Naive thymus-derived CD4-positive, alpha-beta T cell (primary cell): Measurements from ENCODE around the gene SH3D19. TPM values are rescaled to one million over a fixed set of nuclear protein-coding genes. Genes with fewer than 3 reads are reported as not detected.

Source experiments
- ATAC-seq: fragments of 150-1000 bp; cut with Tn5 transposase; 2 replicates; pipeline ENCODE4 v1.10.0; 2021; ENCODE audit warnings: mild to moderate bottlenecking, moderate library complexity
- CTCF ChIA-PET: fragments of 350-600 bp; sonication (Branson Sonifier 250); formaldehyde crosslinking; loops from one replicate; lab custom pipeline; 2021; ENCODE audit warnings: antibody characterized with exemption; lab: Charles Lee
- POLR2A ChIA-PET: fragments of 350-600 bp; sonication (Branson Sonifier 250); formaldehyde crosslinking; loops from one replicate; lab custom pipeline; 2021; ENCODE audit warnings: antibody characterized with exemption, inconsistent platforms; lab: Charles Lee
- DNase-seq, 9 donors: peaks; one replicate each; pipeline versions ENCODE4 v3.0.0 to v3.0.0-alpha.2; 2020 to 2022; ENCODE audit warnings: mixed read lengths in 1 of 9
- H3K27ac ChIP-seq: one replicate; pipeline ENCODE4 v1.7.0; 2013; ENCODE audit warnings: mild to moderate bottlenecking, low read depth, low read length, moderate library complexity
- H3K27me3 ChIP-seq, 2 donors: one replicate each; pipeline ENCODE4 v1.7.0; 2013; ENCODE audit warnings: low read length in 2 of 2, mild to moderate bottlenecking in 2 of 2, moderate library complexity in 2 of 2; ENCODE audit not compliant: control insufficient read depth in 2 of 2, insufficient read depth in 2 of 2
- H3K36me3 ChIP-seq, 3 experiments: 1 replicate in 2 of 3; 2 replicates in 1 of 3; pipeline ENCODE4 v1.7.0; 2013; ENCODE audit warnings: low read length in 3 of 3, mild to moderate bottlenecking in 3 of 3, moderate library complexity in 1 of 3; ENCODE audit not compliant: insufficient read depth in 3 of 3, control insufficient read depth in 2 of 3
- H3K4me1 ChIP-seq, 2 donors: one replicate each; pipeline ENCODE4 v1.7.0; 2013; ENCODE audit warnings: low read length in 2 of 2, mild to moderate bottlenecking in 2 of 2, moderate library complexity in 1 of 2; ENCODE audit not compliant: control insufficient read depth in 2 of 2, insufficient read depth in 2 of 2
- H3K4me3 ChIP-seq: 2 replicates; pipeline ENCODE4 v1.7.0; 2013; ENCODE audit warnings: mild to moderate bottlenecking, low read length
- H3K9me3 ChIP-seq, 3 experiments: 1 replicate in 2 of 3; 2 replicates in 1 of 3; pipeline ENCODE4 v1.7.0; 2013; ENCODE audit warnings: low read length in 3 of 3; ENCODE audit not compliant: control insufficient read depth in 2 of 3
- H3K27ac Mint-ChIP-seq, 9 donors: one replicate each; pipeline ENCODE4 v1.8.0; 2020 to 2022; ENCODE audit warnings: mixed read lengths in 9 of 9, mild to moderate bottlenecking in 8 of 9, moderate library complexity in 5 of 9, inconsistent platforms in 2 of 9
- H3K27me3 Mint-ChIP-seq, 5 donors: one replicate each; pipeline ENCODE4 v1.8.0; 2021 to 2022; ENCODE audit warnings: mixed read lengths in 5 of 5, mild to moderate bottlenecking in 1 of 5
- H3K36me3 Mint-ChIP-seq, 5 donors: one replicate each; pipeline ENCODE4 v1.8.0; 2020 to 2022; ENCODE audit warnings: mixed read lengths in 5 of 5, mild to moderate bottlenecking in 3 of 5, inconsistent platforms in 1 of 5
- H3K4me1 Mint-ChIP-seq, 7 donors: one replicate each; pipeline ENCODE4 v1.8.0; 2020 to 2022; ENCODE audit warnings: mixed read lengths in 7 of 7, mild to moderate bottlenecking in 3 of 7, inconsistent platforms in 1 of 7
- H3K4me3 Mint-ChIP-seq, 10 donors: one replicate each; pipeline ENCODE4 v1.8.0; 2020 to 2022; ENCODE audit warnings: mild to moderate bottlenecking in 10 of 10, mixed read lengths in 10 of 10, moderate library complexity in 6 of 10, inconsistent platforms in 2 of 10
- H3K9me3 Mint-ChIP-seq, 11 donors: one replicate each; pipeline ENCODE4 v1.8.0; 2020 to 2022; ENCODE audit warnings: mixed read lengths in 11 of 11, mild to moderate bottlenecking in 4 of 11, inconsistent platforms in 1 of 11, moderate library complexity in 1 of 11
- intact Hi-C, 2 donors: fragments of 100-400 bp; cut with micrococcal nuclease; formaldehyde crosslinking; loops; one replicate each; pipeline ENCODE4 v1.15.1; 2023
- polyA plus RNA-seq, 2 donors: library from polyadenylated mRNA; unstranded; fragments of 300-500 nt; fragmentation: Illumina TruSeq; gene quantifications; one replicate each; pipeline ENCODE4 v1.2.3, GENCODE V29; 2021
- total RNA-seq, 6 experiments: library from RNA in 5 of 6; stranded (reverse) in 5 of 6; gene quantifications; 1 replicate in 5 of 6; 2 replicates in 1 of 6; pipeline ENCODE4 v1.2.3 and lab custom pipeline; 2021 to 2026

The SH3D19 gene
- total and polyA plus RNA-seq, 7 experiments from 2014 or later = 0.66 to 1.8 (median 1.0) TPM; not detected in 2

- Mint-ChIP-seq H3K4me3 (no peak overlapping the region), H3K4me1 (peaks cover 0 to 10% (median 0%) of the 10 kb centered on the region in 7 donors), H3K9me3 (peaks cover 0 to 7% (median 0%) of the 10 kb centered on the region in 11 donors), H3K36me3 (no peaks in the 10 kb centered on the region), H3K27me3 (peaks cover 30 to 63% (median 43%) of the 10 kb centered on the region in 5 donors), H3K27ac (no peak overlapping the region)
- no peaks in the 10 kb centered on the region for H3K4me1 ChIP-seq
- H3K9me3 ChIP-seq = no peaks in the 10 kb centered on the region
- H3K27ac ChIP-seq = no peak overlapping the region
- H3K27me3 ChIP-seq = no peaks in the 10 kb centered on the region
- ChIA-PET POLR2A (no interaction called here), CTCF (no interaction called here)
- H3K36me3 ChIP-seq = no peaks in the 10 kb centered on the region
- DNase-seq = no peak
- intact Hi-C loops = no loop called here
- no peak overlapping the region for H3K4me3 ChIP-seq
- ATAC-seq = no peak
Measured at GRCh38 chr4:151219091-151219490, 106.3 kb downstream of the SH3D19 start.

GRCh38 chr4:151218343-151218742 lies 107.1 kb downstream of the SH3D19 start:
- intact Hi-C loops = no loop called here
- Histone ChIP-seq H3K27me3 (no peaks in the 10 kb centered on the region), H3K9me3 (no peaks in the 10 kb centered on the region), H3K4me3 (no peak overlapping the region), H3K4me1 (no peaks in the 10 kb centered on the region), H3K27ac (no peak overlapping the region), H3K36me3 (no peaks in the 10 kb centered on the region)
- no peaks in the 10 kb centered on the region for H3K36me3 Mint-ChIP-seq
- peaks cover 0 to 10% (median 0%) of the 10 kb centered on the region in 7 donors for H3K4me1 Mint-ChIP-seq
- H3K4me3 Mint-ChIP-seq = no peak overlapping the region
- H3K27me3 Mint-ChIP-seq = peaks cover 27 to 56% (median 36%) of the 10 kb centered on the region in 5 donors
- DNase-seq = no peak
- ChIA-PET CTCF (no interaction called here), POLR2A (no interaction called here)
- peaks cover 0 to 8% (median 0%) of the 10 kb centered on the region in 11 donors for H3K9me3 Mint-ChIP-seq
- no peak for ATAC-seq
- no peak overlapping the region for H3K27ac Mint-ChIP-seq

- Histone ChIP-seq H3K27me3 (no peaks in the 10 kb centered on the region), H3K36me3 (no peaks in the 10 kb centered on the region), H3K4me1 (no peaks in the 10 kb centered on the region), H3K9me3 (no peaks in the 10 kb centered on the region), H3K4me3 (no peak overlapping the region), H3K27ac (no peak overlapping the region)
- Mint-ChIP-seq H3K27me3 (peaks cover 26 to 48% (median 38%) of the 10 kb centered on the region in 5 donors), H3K4me1 (peaks cover 0 to 10% (median 0%) of the 10 kb centered on the region in 7 donors), H3K9me3 (peaks cover 0 to 15% (median 3%) of the 10 kb centered on the region in 11 donors), H3K27ac (no peak overlapping the region), H3K36me3 (no peaks in the 10 kb centered on the region), H3K4me3 (no peak overlapping the region)
- intact Hi-C loops = no loop called here
- ChIA-PET CTCF (no interaction called here), POLR2A (no interaction called here)
- DNase-seq = no peak
- no peak for ATAC-seq
Measured at GRCh38 chr4:151217326-151217725, 108.1 kb downstream of the SH3D19 start.

- Histone ChIP-seq H3K4me1 (no peaks in the 10 kb centered on the region), H3K9me3 (no peaks in the 10 kb centered on the region), H3K36me3 (no peaks in the 10 kb centered on the region), H3K27ac (no peak overlapping the region), H3K4me3 (no peak overlapping the region), H3K27me3 (no peaks in the 10 kb centered on the region)
- H3K36me3 Mint-ChIP-seq = no peaks in the 10 kb centered on the region
- CTCF ChIA-PET = no interaction called here
- ATAC-seq = no peak
- peaks cover 18 to 38% (median 24%) of the 10 kb centered on the region in 5 donors for H3K27me3 Mint-ChIP-seq
- intact Hi-C loops = no loop called here
- DNase-seq = no peak
- H3K4me3 Mint-ChIP-seq = no peak overlapping the region
- POLR2A ChIA-PET = interaction anchor here (0.6 kb wide), 1 partner anchor 9 kb away, joined by 4 read pairs; no protein-coding TSS in a partner anchor
- peaks cover 0 to 15% (median 3%) of the 10 kb centered on the region in 11 donors for H3K9me3 Mint-ChIP-seq
- no peak overlapping the region for H3K27ac Mint-ChIP-seq
- peaks cover 0 to 9% (median 0%) of the 10 kb centered on the region in 7 donors for H3K4me1 Mint-ChIP-seq
Measured at GRCh38 chr4:151215295-151215694, 110.1 kb downstream of the SH3D19 start.

GRCh38 chr4:151207868-151208267 lies 117.5 kb downstream of the SH3D19 start:
- DNase-seq (no peak), ATAC-seq (no peak)
- Mint-ChIP-seq H3K9me3 (peaks cover 0 to 4% (median 0%) of the 10 kb centered on the region in 11 donors), H3K4me1 (no peaks in the 10 kb centered on the region), H3K4me3 (no peak overlapping the region), H3K27me3 (peaks cover 0 to 5% (median 0%) of the 10 kb centered on the region in 5 donors), H3K36me3 (no peaks in the 10 kb centered on the region), H3K27ac (no peak overlapping the region)
- no peak overlapping the region for H3K4me3 ChIP-seq
- ChIA-PET POLR2A (no interaction called here), CTCF (interaction anchor here (0.6 kb wide), 1 partner anchor 25 kb away, joined by 3 read pairs; no protein-coding TSS in a partner anchor)
- H3K27me3 ChIP-seq = no peaks in the 10 kb centered on the region
- H3K27ac ChIP-seq = no peak overlapping the region
- H3K9me3 ChIP-seq = no peaks in the 10 kb centered on the region
- intact Hi-C loops = no loop called here
- no peaks in the 10 kb centered on the region for H3K36me3 ChIP-seq
- no peaks in the 10 kb centered on the region for H3K4me1 ChIP-seq

- Histone ChIP-seq H3K9me3 (no peaks in the 10 kb centered on the region), H3K4me3 (no peak overlapping the region), H3K27me3 (no peaks in the 10 kb centered on the region), H3K4me1 (no peaks in the 10 kb centered on the region), H3K36me3 (no peaks in the 10 kb centered on the region), H3K27ac (no peak overlapping the region)
- POLR2A ChIA-PET = no interaction called here
- H3K9me3 Mint-ChIP-seq = no peaks in the 10 kb centered on the region
- H3K4me3 Mint-ChIP-seq = no peak overlapping the region
- H3K4me1 Mint-ChIP-seq = no peaks in the 10 kb centered on the region
- H3K27ac Mint-ChIP-seq = no peak overlapping the region
- H3K27me3 Mint-ChIP-seq = no peaks in the 10 kb centered on the region
- intact Hi-C loops = no loop called here
- ATAC-seq (no peak), DNase-seq (no peak)
- CTCF ChIA-PET = interaction anchor here (0.6 kb wide), 1 partner anchor 25 kb away, joined by 3 read pairs; no protein-coding TSS in a partner anchor
- H3K36me3 Mint-ChIP-seq = no peaks in the 10 kb centered on the region
Measured at GRCh38 chr4:151207186-151207585, 118.2 kb downstream of the SH3D19 start.
